Measurements from ENCODE around the gene KLHL17. TPM values are rescaled to one million over a fixed set of nuclear protein-coding genes. Genes with fewer than 3 reads are reported as not detected.

The KLHL17 gene
- total RNA-seq, 1 donor from 2014 or later = 21.1 TPM

DNA sequence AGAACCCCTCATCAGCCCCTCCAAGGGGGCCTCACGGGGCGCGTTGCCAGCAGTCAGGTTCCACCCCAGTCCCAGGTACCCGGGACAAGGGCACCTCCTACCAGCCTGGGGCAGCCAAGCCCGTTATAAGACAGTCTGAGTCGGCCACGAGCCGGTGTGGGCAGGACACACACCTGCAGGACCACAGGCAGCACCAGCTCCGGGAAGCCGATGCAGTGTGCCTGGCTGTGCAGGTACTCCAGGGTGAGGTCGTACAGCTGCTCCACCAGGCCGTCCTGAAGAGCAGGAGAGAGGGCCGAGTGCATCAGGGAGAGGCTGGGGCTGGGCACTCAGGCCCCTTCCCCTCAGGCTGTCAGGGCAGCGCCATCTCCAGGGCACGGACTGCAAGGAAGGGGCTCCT, 12.4 kb upstream of the KLHL17 start:
- DNase-seq (ENCODE audit: extremely low read depth, low read depth, low spot score) = no peak

DNA sequence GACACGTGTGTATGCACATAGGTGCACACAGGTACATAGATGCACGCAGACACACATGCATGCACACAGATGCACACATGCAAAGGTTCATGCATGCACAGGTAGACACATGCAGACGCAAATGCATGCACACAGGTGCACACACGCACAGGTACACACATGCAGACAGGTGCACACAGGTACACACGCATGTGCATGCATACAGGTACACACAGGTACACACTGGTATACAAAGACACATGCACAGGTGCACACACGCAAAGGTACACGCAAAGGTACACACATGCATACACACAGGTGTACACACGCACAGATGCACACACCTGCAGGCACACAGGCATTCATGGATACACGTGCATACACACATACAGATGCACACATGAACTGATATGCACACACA, 10.1 kb upstream of the KLHL17 start:
- DNase-seq (ENCODE audit: extremely low read depth, low read depth, low spot score) = no peak

DNA sequence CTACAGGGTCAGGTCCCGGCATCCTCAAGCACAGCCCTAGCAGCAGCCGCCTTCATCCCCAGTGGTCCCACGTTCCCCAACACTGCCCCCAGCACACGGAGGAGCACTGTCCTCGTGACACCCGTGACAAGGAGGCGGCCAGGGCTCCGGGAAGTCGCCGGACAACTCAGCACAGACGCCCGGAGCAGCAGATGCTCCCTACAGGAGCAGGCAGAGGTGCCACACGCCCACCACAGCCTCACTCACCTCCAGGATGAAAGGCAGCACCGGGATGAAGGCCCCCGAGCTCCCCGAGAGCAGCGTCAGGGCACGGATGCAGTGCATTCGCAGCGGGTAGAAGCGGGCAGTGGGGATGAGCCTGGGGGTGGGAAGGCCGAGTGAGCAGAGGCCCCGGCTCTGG, 9.5 kb upstream of the KLHL17 start:
- no peak for DNase-seq (ENCODE audit: extremely low read depth, low read depth, low spot score)

DNA sequence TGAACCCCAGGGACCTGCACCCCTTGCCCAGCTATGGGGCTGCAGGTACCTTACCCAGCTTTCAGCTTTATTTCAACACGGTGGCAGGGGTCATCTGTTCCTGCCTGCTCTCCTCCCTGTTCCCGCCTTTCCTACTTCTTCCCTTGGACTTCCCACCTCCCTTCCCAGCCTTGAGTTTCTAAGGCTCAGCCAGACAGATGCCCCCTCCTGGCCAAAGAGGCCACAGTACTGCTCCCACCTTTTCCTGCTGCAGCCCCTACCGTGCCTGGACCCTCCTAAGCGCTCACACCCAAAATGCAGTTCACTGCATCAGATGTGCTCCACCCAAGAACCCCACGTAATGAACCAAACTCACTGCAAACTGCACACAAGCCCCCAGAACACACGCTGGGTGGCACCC, 9.0 kb upstream of the KLHL17 start:
- DNase-seq (ENCODE audit: extremely low read depth, low read depth, low spot score) = no peak

DNA sequence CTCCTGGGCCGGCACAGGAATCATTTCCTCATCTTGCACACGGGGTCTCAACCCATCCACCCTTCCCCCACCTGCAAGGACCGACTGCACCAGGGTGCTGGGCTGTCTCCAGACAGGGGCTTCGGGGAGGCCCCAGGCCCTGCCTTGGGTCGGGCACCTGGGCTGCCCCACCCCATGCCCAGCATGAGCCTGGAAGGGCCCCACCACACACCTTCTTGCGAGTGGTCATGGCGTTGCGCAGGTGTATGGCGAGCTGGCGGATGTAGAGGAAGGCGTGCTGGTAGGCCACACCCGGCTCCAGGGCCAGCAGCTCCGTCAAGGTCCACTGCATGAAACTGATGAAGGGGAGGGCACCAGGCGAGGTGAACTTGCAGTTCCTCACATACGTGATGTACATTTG, 8.2 kb upstream of the KLHL17 start:
- DNase-seq (ENCODE audit: extremely low read depth, low read depth, low spot score) = no peak

DNA sequence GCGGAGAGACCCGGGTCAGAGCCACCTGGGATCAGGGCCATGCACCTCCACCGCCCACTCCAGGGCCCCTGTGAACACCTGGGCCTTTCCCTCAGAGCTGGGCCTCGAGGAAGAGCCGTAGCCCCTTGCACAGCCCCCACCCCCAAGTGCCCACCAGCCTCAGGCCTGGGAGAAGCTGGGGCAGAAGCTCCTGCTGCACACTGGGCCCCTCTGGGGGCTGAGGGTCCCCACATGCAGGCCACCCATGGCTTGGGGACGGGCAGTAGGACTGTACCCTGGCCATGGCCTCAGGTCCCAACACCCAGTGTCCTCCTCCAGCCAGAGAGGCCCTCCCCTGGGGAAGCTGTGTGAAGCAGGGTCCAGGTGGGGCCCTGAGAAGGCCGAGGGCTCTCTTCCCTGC, 7.8 kb upstream of the KLHL17 start:
- no peak for DNase-seq (ENCODE audit: extremely low read depth, low read depth, low spot score)

DNA sequence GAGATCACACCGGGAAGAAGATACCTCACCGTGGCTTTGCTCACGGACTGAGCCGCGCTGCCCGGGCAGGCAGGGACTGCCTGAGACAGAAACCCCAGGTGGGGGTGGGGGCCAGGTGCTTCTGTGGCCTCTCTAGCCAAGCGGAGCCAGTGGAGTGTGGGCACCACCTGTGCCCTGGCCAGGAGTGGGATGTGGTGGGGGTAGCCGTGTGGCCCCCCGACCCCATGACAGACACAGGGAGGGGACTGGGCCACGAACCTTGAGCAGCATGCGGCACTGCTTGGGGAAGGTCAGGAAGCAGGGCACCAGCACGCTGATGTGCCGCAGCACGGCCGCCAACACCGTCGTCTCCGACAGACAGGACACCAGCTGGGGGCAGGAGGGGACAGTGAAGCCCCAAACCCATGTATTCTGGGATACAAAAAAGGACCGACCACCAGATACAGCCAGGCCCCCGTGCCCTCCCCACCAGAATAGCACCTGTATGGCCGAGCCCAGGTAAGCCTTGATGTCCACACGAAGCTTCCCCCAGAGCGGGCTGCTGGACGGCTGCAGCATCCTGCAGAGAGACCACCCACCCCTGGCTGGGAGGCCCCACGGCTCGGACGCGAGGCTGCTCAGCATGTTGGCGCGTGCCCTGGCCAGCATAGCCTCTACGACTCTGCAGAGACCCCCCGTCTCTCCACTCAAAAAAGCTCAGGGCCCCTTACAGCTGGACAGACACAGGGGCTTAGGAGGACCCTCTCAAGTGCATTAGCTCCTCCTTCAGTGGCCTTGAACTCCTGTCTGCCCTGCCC, 6.7 kb upstream of the KLHL17 start:
- DNase-seq (ENCODE audit: extremely low read depth, low read depth, low spot score) = no peak

DNA sequence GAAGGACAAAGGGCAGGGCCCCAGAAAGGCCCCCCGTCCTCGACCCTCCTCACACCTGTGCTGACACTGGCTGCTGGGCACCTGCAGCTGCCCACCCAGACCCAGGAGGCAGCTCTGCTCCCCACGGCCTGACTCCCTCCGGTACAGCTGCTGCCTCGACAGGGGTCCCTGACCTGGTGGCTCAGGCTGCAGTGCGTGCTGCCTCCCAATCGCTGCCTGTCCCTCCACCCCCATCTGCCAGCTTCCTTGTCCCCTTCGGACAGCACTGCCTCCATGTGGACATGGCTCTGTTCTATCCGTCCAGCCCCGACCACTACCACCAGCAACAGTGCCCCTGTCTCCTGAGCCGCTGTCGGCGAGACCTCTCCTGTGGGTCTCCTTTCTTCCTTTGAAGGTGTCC, 5.5 kb upstream of the KLHL17 start:
- DNase-seq (ENCODE audit: extremely low read depth, low read depth, low spot score) = no peak

DNA sequence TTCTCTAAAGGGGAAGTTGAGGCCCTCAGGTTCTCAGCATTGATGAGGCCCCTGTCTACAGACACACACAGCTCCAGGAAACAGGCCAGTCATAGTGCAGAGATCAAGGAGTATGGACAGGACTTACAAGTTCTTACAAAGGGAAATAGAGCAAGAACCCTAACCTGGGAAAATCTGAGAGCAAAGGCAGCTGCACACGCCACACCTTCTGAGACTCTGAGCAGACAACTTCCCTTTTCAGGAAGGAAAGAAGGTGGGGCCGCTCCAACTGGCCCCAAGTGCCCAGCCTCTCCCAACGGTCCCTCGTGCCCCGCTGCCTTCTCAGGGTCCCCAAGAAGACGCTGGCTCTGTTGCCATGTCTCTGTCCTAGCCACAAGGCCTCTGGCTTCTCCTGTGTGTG, 4.9 kb upstream of the KLHL17 start:
- no peak for DNase-seq (ENCODE audit: extremely low read depth, low read depth, low spot score)

DNA sequence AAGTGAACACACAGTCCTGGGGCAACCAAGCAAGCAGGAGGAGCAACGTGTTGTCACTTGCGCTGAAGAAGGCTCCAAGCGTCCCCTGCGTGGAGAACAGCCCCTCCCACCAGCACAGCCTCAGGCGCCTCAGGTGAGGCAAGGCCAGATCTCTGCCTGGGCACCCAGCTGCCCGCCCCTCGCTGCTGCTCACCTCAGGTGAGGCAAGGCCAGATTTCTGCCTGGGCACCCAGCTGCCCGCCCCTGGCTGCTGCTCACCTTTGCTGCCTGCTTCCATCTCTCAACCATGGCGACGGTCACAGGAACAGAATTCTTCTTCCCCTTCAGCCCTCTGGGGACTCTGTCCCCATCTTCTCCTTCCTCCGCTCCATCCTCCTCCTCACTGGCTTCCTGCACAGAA, 3.7 kb upstream of the KLHL17 start:
- DNase-seq (ENCODE audit: extremely low read depth, low read depth, low spot score) = no peak

DNA sequence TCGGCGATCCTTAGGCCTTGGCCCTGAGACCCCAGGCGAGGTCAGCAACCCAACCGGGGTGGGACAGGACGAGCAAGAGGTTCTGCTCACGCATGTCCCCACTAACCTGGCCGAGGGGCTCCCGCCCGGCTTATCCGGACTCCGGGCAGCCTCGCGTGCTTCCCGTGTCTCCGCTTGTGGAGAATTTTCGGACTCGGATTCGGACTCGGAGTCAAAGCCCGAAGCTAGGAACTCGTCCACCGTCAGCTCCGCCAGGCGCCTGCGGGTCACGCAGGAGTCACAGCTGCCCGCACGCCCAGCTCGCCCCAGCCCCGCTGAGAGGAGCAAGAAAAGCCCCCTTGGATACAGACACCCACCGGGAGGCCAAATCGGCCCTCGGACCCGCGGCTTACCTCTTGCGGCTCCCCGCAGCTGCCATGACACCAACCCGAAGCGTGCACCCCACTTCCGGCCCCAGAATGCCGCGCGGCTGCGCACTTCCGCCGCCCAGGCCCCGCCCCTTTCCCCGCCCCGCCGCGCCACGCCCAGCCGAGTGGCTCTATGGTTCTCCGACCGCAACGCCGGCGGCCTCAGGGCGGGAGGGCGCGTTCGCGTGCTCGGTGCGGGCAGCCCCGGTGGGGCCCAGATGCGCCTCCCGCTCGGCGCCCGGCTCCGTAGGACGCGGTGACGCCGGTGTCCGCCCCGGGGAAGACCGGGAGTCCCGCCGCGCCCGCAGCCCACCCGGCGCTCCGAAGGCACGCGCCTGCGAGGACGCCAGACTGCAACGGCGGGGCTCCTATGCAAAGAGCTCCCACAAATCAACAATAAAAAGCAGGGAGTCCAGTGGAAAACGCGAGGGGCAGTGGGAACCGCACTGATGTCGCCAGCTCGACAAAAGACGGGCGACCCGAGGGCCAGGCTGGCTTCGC, 1.3 kb upstream of the KLHL17 start, which contains the start of gene NOC2L:
Gene NOC2L, minus strand, starts transcription at position 434 of the 908 bp plus-strand sequence. Its CDS starts 16 bp downstream, at position 418.
- no peak for DNase-seq (ENCODE audit: extremely low read depth, low read depth, low spot score)

DNA sequence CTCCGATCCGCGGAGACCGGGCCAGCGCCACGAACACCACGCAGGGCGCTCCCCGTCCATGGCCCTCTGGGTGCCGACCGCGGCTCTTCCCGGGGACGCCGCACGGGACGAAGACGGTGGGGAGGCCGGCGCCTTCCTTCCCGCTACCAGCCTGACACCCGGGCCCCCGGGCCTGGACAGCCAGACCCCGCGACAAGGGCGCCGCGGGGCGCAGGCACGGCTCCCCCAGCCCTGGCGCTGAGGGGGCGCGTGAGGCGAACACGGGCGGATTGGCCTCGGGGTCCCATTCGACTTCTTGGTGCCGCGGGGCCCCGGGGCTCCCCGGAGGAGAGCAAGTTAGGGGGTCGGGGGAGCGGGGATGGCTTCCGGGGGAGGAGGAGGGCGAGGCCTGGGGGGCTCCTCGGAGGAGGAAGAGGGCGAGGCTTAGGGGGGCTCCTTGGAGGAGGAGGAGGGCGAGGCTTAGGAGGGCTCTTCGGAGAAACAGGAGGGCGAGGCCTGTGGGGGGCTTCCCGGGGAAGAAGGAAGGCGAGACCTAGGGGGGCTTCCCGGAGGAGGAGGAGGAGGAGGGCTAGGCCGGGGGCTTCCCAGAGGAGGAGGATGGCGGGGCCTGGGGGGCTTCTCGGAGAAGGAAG, 537 bp upstream of the KLHL17 start:
- DNase-seq (ENCODE audit: extremely low read depth, low read depth, low spot score) = no peak

DNA sequence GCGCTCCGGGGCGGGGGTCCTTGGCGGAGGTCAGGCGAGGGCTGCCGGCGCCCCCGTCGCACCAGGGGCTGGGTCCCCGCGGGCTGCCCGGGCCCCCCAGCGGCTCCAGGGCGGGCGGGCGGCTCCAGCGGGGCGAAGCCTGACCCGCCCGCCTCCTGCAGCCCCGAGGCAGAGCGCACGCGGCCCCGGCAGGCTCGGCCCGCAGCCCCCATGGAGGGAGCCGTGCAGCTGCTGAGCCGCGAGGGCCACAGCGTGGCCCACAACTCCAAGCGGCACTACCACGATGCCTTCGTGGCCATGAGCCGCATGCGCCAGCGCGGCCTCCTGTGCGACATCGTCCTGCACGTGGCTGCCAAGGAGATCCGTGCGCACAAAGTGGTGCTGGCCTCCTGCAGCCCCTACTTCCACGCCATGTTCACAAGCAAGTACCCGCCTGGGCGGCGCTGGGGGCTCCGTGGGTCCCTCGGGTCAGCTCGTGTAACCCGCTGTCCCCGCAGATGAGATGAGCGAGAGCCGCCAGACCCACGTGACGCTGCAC, 817 bp downstream of the KLHL17 start:
- no peak for DNase-seq (ENCODE audit: extremely low read depth, low read depth, low spot score)

DNA sequence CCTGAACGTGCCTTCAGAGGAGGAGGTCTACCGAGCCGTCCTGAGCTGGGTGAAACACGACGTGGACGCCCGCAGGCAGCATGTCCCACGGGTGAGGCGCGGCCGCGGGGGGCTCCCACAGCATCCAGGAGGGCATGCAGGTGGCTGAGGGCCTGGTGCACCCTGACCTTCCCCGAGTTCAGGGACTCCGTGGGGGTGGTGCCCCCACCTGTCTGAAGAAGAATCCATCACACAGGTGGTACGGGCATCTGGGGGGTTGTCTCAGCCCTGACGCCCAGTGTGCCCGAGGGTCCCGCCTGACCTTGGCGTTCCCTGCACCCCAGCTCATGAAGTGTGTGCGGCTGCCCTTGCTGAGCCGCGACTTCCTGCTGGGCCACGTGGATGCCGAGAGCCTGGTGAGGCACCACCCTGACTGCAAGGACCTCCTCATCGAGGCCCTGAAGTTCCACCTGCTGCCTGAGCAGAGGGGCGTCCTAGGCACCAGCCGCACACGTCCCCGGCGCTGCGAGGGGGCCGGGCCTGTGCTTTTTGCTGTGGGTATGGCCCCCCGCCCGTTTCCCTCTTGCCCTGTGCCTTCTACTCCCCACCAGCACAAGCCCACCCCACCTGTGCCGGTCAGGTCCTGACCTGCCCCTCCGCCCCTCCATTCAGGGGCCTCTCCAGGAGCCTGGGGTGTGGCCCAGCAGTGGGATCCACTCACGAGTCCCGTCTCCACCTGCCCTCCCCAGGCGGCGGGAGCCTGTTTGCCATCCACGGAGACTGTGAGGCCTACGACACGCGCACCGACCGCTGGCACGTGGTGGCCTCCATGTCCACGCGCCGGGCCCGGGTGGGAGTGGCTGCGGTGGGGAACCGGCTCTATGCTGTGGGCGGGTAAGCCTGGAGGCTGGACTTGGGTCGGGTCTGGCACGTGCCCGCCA, 2.3 kb downstream of the KLHL17 start:
- DNase-seq (ENCODE audit: extremely low read depth, low read depth, low spot score) = no peak

DNA sequence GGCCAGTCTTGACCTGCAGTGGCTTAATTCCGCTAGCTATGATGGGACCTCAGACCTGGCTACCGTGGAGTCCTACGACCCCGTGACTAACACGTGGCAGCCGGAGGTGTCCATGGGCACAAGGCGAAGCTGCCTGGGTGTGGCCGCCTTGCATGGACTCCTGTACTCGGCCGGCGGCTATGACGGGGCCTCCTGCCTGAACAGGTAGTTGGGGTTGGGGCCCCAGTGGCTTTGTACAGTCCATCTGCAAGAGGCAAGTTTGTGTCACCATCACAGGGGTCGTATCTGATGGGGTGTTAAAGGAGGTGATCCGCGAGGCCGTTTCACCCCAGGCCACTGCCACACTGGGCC, 2.9 kb downstream of the KLHL17 start:
- DNase-seq (ENCODE audit: extremely low read depth, low read depth, low spot score) = no peak

DNA sequence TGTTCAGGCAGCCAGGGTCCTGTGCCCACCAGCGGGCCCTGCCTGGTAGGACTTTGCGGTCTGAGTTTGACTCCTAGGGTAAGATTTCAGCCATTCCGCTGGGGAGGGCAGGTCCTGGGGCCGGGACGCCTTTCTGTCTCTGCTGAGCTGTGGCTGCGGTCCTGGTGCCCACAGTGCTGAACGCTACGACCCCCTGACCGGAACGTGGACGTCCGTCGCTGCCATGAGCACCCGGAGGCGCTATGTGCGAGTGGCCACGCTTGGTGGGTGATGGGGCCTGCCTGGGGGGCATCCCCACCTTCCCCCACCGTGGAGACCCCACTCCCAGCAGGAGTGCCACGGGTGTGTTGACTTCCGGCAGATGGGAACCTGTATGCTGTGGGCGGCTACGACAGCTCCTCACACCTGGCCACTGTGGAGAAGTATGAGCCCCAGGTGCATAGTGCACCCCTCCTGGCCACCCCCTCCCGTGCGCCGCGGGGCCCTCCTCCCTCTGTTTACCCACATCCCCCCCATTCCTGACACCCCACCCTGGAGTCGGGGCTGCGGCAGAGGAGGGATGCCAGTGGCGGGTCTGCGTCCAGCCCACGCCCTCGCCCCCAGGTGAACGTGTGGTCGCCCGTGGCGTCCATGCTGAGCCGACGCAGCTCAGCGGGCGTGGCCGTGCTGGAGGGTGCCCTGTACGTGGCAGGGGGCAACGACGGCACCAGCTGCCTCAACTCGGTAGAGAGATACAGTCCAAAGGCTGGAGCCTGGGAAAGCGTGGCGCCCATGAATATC, 3.6 kb downstream of the KLHL17 start:
- DNase-seq (ENCODE audit: extremely low read depth, low read depth, low spot score) = no peak

DNA sequence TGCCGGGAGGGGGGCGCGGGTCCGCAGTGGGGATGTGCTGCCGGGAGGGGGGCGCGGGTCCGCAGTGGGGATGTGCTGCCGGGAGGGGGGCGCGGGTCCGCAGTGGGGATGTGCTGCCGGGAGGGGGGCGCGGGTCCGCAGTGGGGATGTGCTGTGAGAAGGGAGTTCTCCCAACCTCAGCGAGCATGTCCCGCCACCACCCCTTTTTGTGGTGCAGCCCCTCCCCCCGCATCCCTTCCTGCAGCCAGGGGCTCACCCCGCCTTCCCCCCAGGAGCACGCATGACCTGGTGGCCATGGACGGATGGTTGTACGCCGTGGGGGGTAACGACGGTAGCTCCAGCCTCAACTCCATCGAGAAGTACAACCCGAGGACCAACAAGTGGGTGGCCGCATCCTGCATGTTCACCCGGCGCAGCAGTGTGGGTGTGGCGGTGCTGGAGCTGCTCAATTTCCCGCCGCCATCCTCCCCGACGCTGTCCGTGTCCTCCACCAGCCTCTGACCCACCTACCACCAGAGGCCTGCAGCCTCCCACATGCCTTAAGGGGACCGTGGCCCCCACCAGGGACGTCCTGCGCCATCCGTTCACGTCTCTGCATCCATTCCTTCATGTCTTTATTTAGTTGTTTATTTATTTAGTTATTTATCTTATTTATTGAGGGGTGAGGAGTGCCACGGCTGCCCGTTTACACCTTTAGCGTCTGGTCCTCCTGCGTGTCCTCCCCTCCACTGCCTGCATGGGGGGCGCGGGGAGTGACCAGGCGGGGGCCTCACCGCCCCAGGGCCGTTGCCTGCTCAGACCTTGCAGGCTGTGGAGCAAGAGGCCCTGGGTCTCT, 4.5 kb downstream of the KLHL17 start:
- no peak for DNase-seq (ENCODE audit: extremely low read depth, low read depth, low spot score)

DNA sequence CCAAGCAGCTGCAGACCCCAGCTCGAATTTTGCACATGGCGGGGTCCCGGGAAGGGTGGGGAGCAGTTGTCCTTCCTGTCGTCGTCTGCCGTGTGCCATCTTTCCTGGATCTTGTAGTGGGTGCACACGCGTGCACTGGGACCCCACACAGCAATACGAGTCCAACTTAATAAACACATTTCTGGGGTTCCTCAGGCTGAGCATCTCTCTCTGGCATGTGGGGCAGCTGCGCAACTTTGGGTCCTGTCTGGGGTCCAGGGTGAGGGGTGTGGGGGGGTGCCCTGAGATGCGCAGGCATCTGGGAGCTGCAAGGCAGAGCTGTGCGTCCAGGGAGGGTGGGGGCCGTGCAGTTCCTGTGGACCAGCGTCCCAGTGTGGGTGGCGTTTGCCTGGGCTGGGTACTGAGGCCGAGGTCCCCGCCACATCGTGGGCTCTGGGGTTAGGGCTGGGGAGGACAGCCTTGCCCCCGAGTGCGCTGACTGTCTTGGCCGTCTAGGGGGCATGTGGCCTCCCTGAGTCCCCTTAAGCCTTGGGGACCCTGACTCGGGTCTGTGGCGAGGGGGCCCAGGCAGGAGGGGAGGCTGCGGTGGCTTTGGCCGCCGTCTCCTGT, 5.2 kb downstream of the KLHL17 start:
- DNase-seq (ENCODE audit: extremely low read depth, low read depth, low spot score) = no peak
